ENCODE measurements around the gene ADAM22.

- TF ChIP-seq, protein P1, sequence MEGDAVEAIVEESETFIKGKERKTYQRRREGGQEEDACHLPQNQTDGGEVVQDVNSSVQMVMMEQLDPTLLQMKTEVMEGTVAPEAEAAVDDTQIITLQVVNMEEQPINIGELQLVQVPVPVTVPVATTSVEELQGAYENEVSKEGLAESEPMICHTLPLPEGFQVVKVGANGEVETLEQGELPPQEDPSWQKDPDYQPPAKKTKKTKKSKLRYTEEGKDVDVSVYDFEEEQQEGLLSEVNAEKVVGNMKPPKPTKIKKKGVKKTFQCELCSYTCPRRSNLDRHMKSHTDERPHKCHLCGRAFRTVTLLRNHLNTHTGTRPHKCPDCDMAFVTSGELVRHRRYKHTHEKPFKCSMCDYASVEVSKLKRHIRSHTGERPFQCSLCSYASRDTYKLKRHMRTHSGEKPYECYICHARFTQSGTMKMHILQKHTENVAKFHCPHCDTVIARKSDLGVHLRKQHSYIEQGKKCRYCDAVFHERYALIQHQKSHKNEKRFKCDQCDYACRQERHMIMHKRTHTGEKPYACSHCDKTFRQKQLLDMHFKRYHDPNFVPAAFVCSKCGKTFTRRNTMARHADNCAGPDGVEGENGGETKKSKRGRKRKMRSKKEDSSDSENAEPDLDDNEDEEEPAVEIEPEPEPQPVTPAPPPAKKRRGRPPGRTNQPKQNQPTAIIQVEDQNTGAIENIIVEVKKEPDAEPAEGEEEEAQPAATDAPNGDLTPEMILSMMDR (IDR thresholded peaks at IDR 0.05), result peak; percentile 69
- no peak for TF ChIP-seq EZH2 (IDR thresholded peaks at IDR 0.05; ENCODE audit: borderline replicate concordance, insufficient read depth, low read depth, low read length, poor library complexity, severe bottlenecking)
These were observed 177.2 kb downstream of the ADAM22 start for GRCh38 chr7:88111140-88111743.
